Prostate gland (tissue), 2 donors: Measurements from ENCODE around the gene ZNF195. TPM values are rescaled to one million over a fixed set of nuclear protein-coding genes. Genes with fewer than 3 reads are reported as not detected.

ENCODE experiments used
- DNase-seq: peaks from one replicate; pipeline ENCODE4 v3.0.0-alpha.2; 2019; ENCODE audit warnings: low spot score
- H3K27ac ChIP-seq, 2 donors: fragments of 200-600 bp; sonication (generic); 2 replicates each; pipeline ENCODE4 v1.5.1; 2017 to 2019
- H3K27me3 ChIP-seq: fragments of 200-600 bp; sonication (generic); replicated peaks from 2 replicates; pipeline ENCODE4 v1.5.1; 2019; ENCODE audit not compliant: insufficient read depth
- H3K36me3 ChIP-seq, 2 donors: fragments of 200-600 bp; sonication (generic); 1 replicate in 1 of 2; 2 replicates in 1 of 2; pipeline versions ENCODE4 v1.5.1 to v1.8.1; 2017 to 2019
- H3K4me1 ChIP-seq: fragments of 200-600 bp; sonication (generic); replicated peaks from 2 replicates; pipeline ENCODE4 v1.5.1; 2019
- H3K4me3 ChIP-seq, 2 donors: fragments of 200-600 bp; sonication (generic); 2 replicates each; pipeline ENCODE4 v1.5.1; 2017 to 2019
- H3K9me3 ChIP-seq: fragments of 200-600 bp; sonication (generic); 2 replicates; pipeline ENCODE4 v1.5.1; 2017
- CTCF ChIP-seq, 4 experiments: fragments of 200-600 bp in 2 of 4; fragments of 450-650 bp in 2 of 4; sonication (generic) in 2 of 4; IDR thresholded peaks; 1 replicate in 3 of 4; 2 replicates in 1 of 4; pipeline ENCODE4 v1.5.1; 2016 to 2019; ENCODE audit warnings: antibody characterized with exemption in 4 of 4, mild to moderate bottlenecking in 2 of 4, moderate library complexity in 2 of 4
- POLR2A ChIP-seq: fragments of 450-650 bp; IDR thresholded peaks from one replicate; pipeline ENCODE4 v1.6.1; 2016; ENCODE audit warnings: antibody characterized with exemption, mild to moderate bottlenecking
- POLR2AphosphoS5 ChIP-seq: sonication (generic); formaldehyde crosslinking; IDR thresholded peaks from one replicate; pipeline ENCODE4 v1.6.1; 2017; ENCODE audit warnings: antibody characterized with exemption
- WGBS: methylation state at CpG from one replicate; pipeline ENCODE4 v1.1.5; 2018; 5-methylcytosine and 5-hydroxymethylcytosine counted together
- intact Hi-C: fragments of 100-400 bp; cut with DNase I; formaldehyde crosslinking; loops from one replicate; pipeline ENCODE4 v1.14.2; 2022
- total RNA-seq, 2 donors: library from RNA; depleted of rRNA; stranded (reverse); fragments of >200 nt; gene quantifications; one replicate each; pipeline ENCODE4 v1.1.0, GENCODE V29; 2016

ZNF195 gene
- total RNA-seq, 2 donors from 2014 or later: 29.6 to 33.2 TPM

- intact Hi-C loops: no loop called here
- TF ChIP-seq POLR2A: no peak
- no peak for TF ChIP-seq CTCF (IDR thresholded peaks at IDR 0.05)
- no peak for TF ChIP-seq POLR2AphosphoS5
- Histone ChIP-seq H3K4me3 (no peak overlapping the region), H3K27me3 (no peaks in the 10 kb centered on the region), H3K9me3 (no peaks in the 10 kb centered on the region), H3K27ac (no peak overlapping the region), H3K4me1 (no peaks in the 10 kb centered on the region), H3K36me3 (no peaks in the 10 kb centered on the region)
- 78% methylated on average over 5 of the region's 5 CpGs for WGBS
- no peak for DNase-seq
Measured at GRCh38 chr11:3382613-3383285, 3.8 kb upstream of the ZNF195 start.

GRCh38 chr11:3381794-3382193 lies 2.8 kb upstream of the ZNF195 start:
- H3K27ac ChIP-seq: no peak overlapping the region
- intact Hi-C loops: no loop called here
- no peak for DNase-seq
- peaks cover 4% of the 10 kb centered on the region for H3K4me1 ChIP-seq
- 84% methylated on average over 5 of the region's 5 CpGs for WGBS
- H3K4me3 ChIP-seq: no peak overlapping the region
- no peaks in the 10 kb centered on the region for H3K9me3 ChIP-seq
- H3K36me3 ChIP-seq: no peaks in the 10 kb centered on the region
- TF ChIP-seq POLR2AphosphoS5: no peak
- TF ChIP-seq POLR2A: no peak
- no peak for TF ChIP-seq CTCF (IDR thresholded peaks at IDR 0.05)
- no peaks in the 10 kb centered on the region for H3K27me3 ChIP-seq

GRCh38 chr11:3380706-3381545 lies 2.0 kb upstream of the ZNF195 start:
- DNase-seq: no peak
- no peak overlapping the region for H3K27ac ChIP-seq
- WGBS: 52% methylated on average over 12 of the region's 12 CpGs
- no peaks in the 10 kb centered on the region for H3K9me3 ChIP-seq
- intact Hi-C loops: no loop called here
- peaks cover 10% of the 10 kb centered on the region for H3K4me1 ChIP-seq
- H3K4me3 ChIP-seq: no peak overlapping the region
- H3K27me3 ChIP-seq: no peaks in the 10 kb centered on the region
- H3K36me3 ChIP-seq: no peaks in the 10 kb centered on the region
- TF ChIP-seq POLR2A (no peak), CTCF (IDR thresholded peaks at IDR 0.05) (no peak), POLR2AphosphoS5 (no peak)

GRCh38 chr11:3375552-3375951 lies 3.4 kb downstream of the ZNF195 start:
- DNase-seq: no peak
- H3K27ac ChIP-seq: no peak overlapping the region
- H3K4me1 ChIP-seq: peaks cover 10% of the 10 kb centered on the region
- H3K9me3 ChIP-seq: no peaks in the 10 kb centered on the region
- no peaks in the 10 kb centered on the region for H3K27me3 ChIP-seq
- no peak overlapping the region for H3K4me3 ChIP-seq
- H3K36me3 ChIP-seq: no peaks in the 10 kb centered on the region
- no peak for TF ChIP-seq CTCF (IDR thresholded peaks at IDR 0.05)
- no peak for TF ChIP-seq POLR2AphosphoS5
- no peak for TF ChIP-seq POLR2A
- WGBS: 66% methylated on average over 4 of the region's 4 CpGs
- intact Hi-C loops: no loop called here
